ENCODE measurements around the gene OR2J2.
"Not testable (repeated sequence)": the region's sequence is repeated elsewhere in the genome, so short reads cannot be mapped to it uniquely, and the experiment has no call there.

The OR2J2 gene

GRCh38 chr6:29170607-29171006 is at the start of gene OR2J2:
Gene OR2J2 (plus strand): TSS chr6:29170907. CDS start chr6:29173636, 2,729 bp downstream.
- not testable (repeated sequence) for H3K4me3 ChIP-seq (replicated peaks in 1 of 2; ENCODE audit: low read depth in 2 of 2, low read length in 2 of 2); DNase-seq (ENCODE audit: low read depth in 2 of 2)

GRCh38 chr6:29129326-29130012 is 41.2 kb upstream of the OR2J2 start:
- H3K4me3 ChIP-seq (replicated peaks in 1 of 2; ENCODE audit: low read depth in 2 of 2, low read length in 2 of 2) = no peak overlapping the region
- no peak for DNase-seq (ENCODE audit: low read depth in 2 of 2)
- TF ChIP-seq CTCF (IDR thresholded peaks at IDR 0.05; ENCODE audit: low read depth, low read length) = no peak

GRCh38 chr6:29130644-29131043 is 40.1 kb upstream of the OR2J2 start:
- H3K4me3 ChIP-seq (replicated peaks in 1 of 2; ENCODE audit: low read depth in 2 of 2, low read length in 2 of 2) = no peak overlapping the region
- DNase-seq (ENCODE audit: low read depth in 2 of 2) = no peak
- TF ChIP-seq CTCF (IDR thresholded peaks at IDR 0.05; ENCODE audit: low read depth, low read length) = no peak

GRCh38 chr6:29131691-29132090 is 39.0 kb upstream of the OR2J2 start:
- DNase-seq (ENCODE audit: low read depth in 2 of 2) = no peak
- TF ChIP-seq CTCF (IDR thresholded peaks at IDR 0.05; ENCODE audit: low read depth, low read length) = no peak
- no peak overlapping the region for H3K4me3 ChIP-seq (replicated peaks in 1 of 2; ENCODE audit: low read depth in 2 of 2, low read length in 2 of 2)

- no peak overlapping the region for H3K4me3 ChIP-seq (replicated peaks in 1 of 2; ENCODE audit: low read depth in 2 of 2, low read length in 2 of 2)
- no peak for TF ChIP-seq CTCF (IDR thresholded peaks at IDR 0.05; ENCODE audit: low read depth, low read length)
- DNase-seq (ENCODE audit: low read depth in 2 of 2) = no peak
Measured at GRCh38 chr6:29137724-29138123, 33.0 kb upstream of the OR2J2 start.

GRCh38 chr6:29141606-29142005 is 29.1 kb upstream of the OR2J2 start:
- no peak for DNase-seq (ENCODE audit: low read depth in 2 of 2)
- TF ChIP-seq CTCF (IDR thresholded peaks at IDR 0.05; ENCODE audit: low read depth, low read length) = no peak
- H3K4me3 ChIP-seq (replicated peaks in 1 of 2; ENCODE audit: low read depth in 2 of 2, low read length in 2 of 2) = no peak overlapping the region

GRCh38 chr6:29142309-29142708 is 28.4 kb upstream of the OR2J2 start:
- no peak for TF ChIP-seq CTCF (IDR thresholded peaks at IDR 0.05; ENCODE audit: low read depth, low read length)
- DNase-seq (ENCODE audit: low read depth in 2 of 2) = no peak
- no peak overlapping the region for H3K4me3 ChIP-seq (replicated peaks in 1 of 2; ENCODE audit: low read depth in 2 of 2, low read length in 2 of 2)
